Liver (tissue), 3 donors: Measurements from ENCODE around the gene NLRP6.

ENCODE experiments used
- CTCF ChIP-seq: fragments of 150-350 bp; IDR thresholded peaks from 2 replicates; pipeline ENCODE4 v1.5.1; 2017; ENCODE audit warnings: improper control_type of control experiment, low read depth, low read length; ENCODE audit not compliant: missing input control
- EGR1 ChIP-seq, 2 donors: IDR thresholded peaks; 2 replicates each; pipeline ENCODE4 v1.6.1; 2016 to 2018; ENCODE audit warnings: antibody characterized with exemption in 2 of 2, low read depth in 2 of 2
- GABPA ChIP-seq, 2 donors: IDR thresholded peaks in 1 of 2; conservative IDR thresholded peaks in 1 of 2; 2 replicates each; pipeline ENCODE4 v1.6.1; 2016; ENCODE audit warnings: antibody characterized with exemption in 2 of 2, mild to moderate bottlenecking in 1 of 2, moderate library complexity in 1 of 2
- HNF4A ChIP-seq, 2 donors: conservative IDR thresholded peaks; 2 replicates each; pipeline ENCODE4 v1.6.1; 2016; ENCODE audit warnings: antibody characterized with exemption in 2 of 2, mild to moderate bottlenecking in 2 of 2
- HNF4G ChIP-seq: IDR thresholded peaks from 2 replicates; pipeline ENCODE4 v1.6.1; 2016; ENCODE audit warnings: antibody characterized with exemption
- MAX ChIP-seq: IDR thresholded peaks from 2 replicates; pipeline ENCODE4 v1.6.1; 2016; ENCODE audit warnings: antibody characterized with exemption
- NR2F2 ChIP-seq: IDR thresholded peaks from 2 replicates; pipeline ENCODE4 v1.6.1; 2016; ENCODE audit warnings: antibody characterized with exemption
- RAD21 ChIP-seq, 2 donors: IDR thresholded peaks; 2 replicates each; pipeline ENCODE4 v1.6.1; 2016; ENCODE audit warnings: antibody characterized with exemption in 2 of 2, mild to moderate bottlenecking in 2 of 2
- RXRA ChIP-seq, 2 donors: IDR thresholded peaks; 2 replicates each; pipeline ENCODE4 v1.6.1; 2017 to 2018; ENCODE audit warnings: antibody characterized with exemption in 2 of 2, mild to moderate bottlenecking in 1 of 2
- SP1 ChIP-seq: IDR thresholded peaks from 2 replicates; pipeline ENCODE4 v1.6.1; 2018; ENCODE audit warnings: antibody characterized with exemption, mild to moderate bottlenecking
- TAF1 ChIP-seq: conservative IDR thresholded peaks from 2 replicates; pipeline ENCODE4 v1.6.1; 2016; ENCODE audit warnings: antibody characterized with exemption, mild to moderate bottlenecking
- YY1 ChIP-seq: IDR thresholded peaks from 2 replicates; pipeline ENCODE4 v1.6.1; 2016; ENCODE audit warnings: antibody characterized with exemption, mild to moderate bottlenecking
- TF ChIP-seq, protein P1 (sequence below): IDR thresholded peaks from 2 replicates; pipeline ENCODE4 v1.6.1; 2016; ENCODE audit warnings: antibody characterized with exemption, mild to moderate bottlenecking
- donor health status: healthy.
- donor health status: healthy.

DNA sequence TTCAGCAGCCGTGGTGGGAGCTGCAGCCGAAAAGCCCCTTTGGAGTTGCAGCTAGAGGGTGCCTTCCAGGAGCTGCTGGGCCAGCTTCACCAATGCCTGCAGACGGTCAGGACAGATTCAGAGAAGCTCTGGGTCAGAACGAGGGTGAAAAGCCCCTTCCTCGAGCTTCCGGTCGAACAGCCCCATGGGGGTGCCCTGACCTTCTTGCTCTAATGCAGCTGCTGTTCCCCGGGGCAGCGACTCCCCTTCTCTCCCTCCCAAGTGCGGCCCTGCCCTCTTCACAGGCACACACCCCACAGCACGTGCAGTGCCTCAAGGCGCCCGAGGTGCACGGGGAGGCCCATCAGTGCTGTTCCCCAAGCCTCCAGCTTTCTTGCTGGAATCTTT lies 52.1 kb downstream of the NLRP6 start:
- TF ChIP-seq CTCF (no peak), NR2F2 (no peak), YY1 (no peak), TAF1 (no peak), HNF4G (no peak), SP1 (no peak), MAX (no peak), EGR1 (IDR thresholded peaks at IDR 0.05; ENCODE audit: low read depth in 2 of 2) (no peak), GABPA (IDR thresholded peaks at IDR 0.05 in 1 of 2, conservative IDR thresholded peaks at IDR 0.05 in 1 of 2) (no peak), RXRA (IDR thresholded peaks at IDR 0.05) (no peak), RAD21 (IDR thresholded peaks at IDR 0.05) (no peak), HNF4A (conservative IDR thresholded peaks at IDR 0.05) (no peak)
- TF ChIP-seq, protein P1, sequence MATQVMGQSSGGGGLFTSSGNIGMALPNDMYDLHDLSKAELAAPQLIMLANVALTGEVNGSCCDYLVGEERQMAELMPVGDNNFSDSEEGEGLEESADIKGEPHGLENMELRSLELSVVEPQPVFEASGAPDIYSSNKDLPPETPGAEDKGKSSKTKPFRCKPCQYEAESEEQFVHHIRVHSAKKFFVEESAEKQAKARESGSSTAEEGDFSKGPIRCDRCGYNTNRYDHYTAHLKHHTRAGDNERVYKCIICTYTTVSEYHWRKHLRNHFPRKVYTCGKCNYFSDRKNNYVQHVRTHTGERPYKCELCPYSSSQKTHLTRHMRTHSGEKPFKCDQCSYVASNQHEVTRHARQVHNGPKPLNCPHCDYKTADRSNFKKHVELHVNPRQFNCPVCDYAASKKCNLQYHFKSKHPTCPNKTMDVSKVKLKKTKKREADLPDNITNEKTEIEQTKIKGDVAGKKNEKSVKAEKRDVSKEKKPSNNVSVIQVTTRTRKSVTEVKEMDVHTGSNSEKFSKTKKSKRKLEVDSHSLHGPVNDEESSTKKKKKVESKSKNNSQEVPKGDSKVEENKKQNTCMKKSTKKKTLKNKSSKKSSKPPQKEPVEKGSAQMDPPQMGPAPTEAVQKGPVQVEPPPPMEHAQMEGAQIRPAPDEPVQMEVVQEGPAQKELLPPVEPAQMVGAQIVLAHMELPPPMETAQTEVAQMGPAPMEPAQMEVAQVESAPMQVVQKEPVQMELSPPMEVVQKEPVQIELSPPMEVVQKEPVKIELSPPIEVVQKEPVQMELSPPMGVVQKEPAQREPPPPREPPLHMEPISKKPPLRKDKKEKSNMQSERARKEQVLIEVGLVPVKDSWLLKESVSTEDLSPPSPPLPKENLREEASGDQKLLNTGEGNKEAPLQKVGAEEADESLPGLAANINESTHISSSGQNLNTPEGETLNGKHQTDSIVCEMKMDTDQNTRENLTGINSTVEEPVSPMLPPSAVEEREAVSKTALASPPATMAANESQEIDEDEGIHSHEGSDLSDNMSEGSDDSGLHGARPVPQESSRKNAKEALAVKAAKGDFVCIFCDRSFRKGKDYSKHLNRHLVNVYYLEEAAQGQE, result no peak
